OCI-LY3 (cell line): Measurements from ENCODE around the gene NRXN3.

Experiments used
- H2AFZ ChIP-seq: fragments of 200-600, 300-600 bp; shearing (Covaris generic); 2 replicates; pipeline ENCODE4 v1.6.0; 2014; ENCODE audit warnings: antibody characterized with exemption, low read depth, low read length
- H3K27ac ChIP-seq: fragments of 200-600, 300-600 bp; sonication (generic); 2 replicates; pipeline ENCODE4 v1.5.1; 2014; ENCODE audit warnings: mild to moderate bottlenecking, low read length, moderate library complexity, mixed read lengths
- H3K27me3 ChIP-seq: fragments of 200-600, 300-600 bp; sonication (generic); 2 replicates; pipeline ENCODE4 v1.6.1; 2014; ENCODE audit warnings: low read depth, low read length, mixed read lengths
- H3K36me3 ChIP-seq: fragments of 200-600, 300-600 bp; sonication (generic); replicated peaks from 2 replicates; pipeline ENCODE3; 2014; ENCODE audit warnings: low read depth, low read length, mixed read lengths
- H3K4me1 ChIP-seq: fragments of 300-600, 200-600 bp; sonication (generic); 2 replicates; pipeline ENCODE4 v1.6.1; 2014; ENCODE audit warnings: low read length, mixed read lengths
- H3K4me2 ChIP-seq: fragments of 200-600, 300-600 bp; sonication (generic); 2 replicates; pipeline ENCODE4 v1.6.1; 2014; ENCODE audit warnings: low read length, mixed read lengths
- H3K4me3 ChIP-seq: fragments of 300-600, 200-600 bp; sonication (generic); 2 replicates; pipeline ENCODE4 v1.5.1; 2014; ENCODE audit warnings: antibody characterized with exemption, mild to moderate bottlenecking, low read length, moderate library complexity
- H3K79me2 ChIP-seq: fragments of 300-600, 200-600 bp; shearing (Covaris generic); 2 replicates; pipeline ENCODE4 v1.6.1; 2014; ENCODE audit warnings: mild to moderate bottlenecking, low read length, mixed read lengths
- H3K9ac ChIP-seq: fragments of 300-600, 200-600 bp; shearing (Covaris generic); 2 replicates; pipeline ENCODE4 v1.6.0; 2014; ENCODE audit warnings: mild to moderate bottlenecking, low read length, moderate library complexity
- H3K9me3 ChIP-seq: fragments of 200-600, 300-600 bp; shearing (Covaris generic); 2 replicates; pipeline ENCODE4 v1.6.1; 2014; ENCODE audit warnings: low read length, mixed read lengths; ENCODE audit not compliant: insufficient read depth
- H4K20me1 ChIP-seq: fragments of 200-600, 300-600 bp; sonication (generic); 2 replicates; pipeline ENCODE4 v1.6.1; 2016; ENCODE audit warnings: low read length, mixed read lengths; ENCODE audit not compliant: insufficient read depth
- CTCF ChIP-seq: fragments of 200-600, 300-600 bp; sonication (generic); IDR thresholded peaks from 2 replicates; pipeline ENCODE4 v1.5.1; 2014; ENCODE audit warnings: antibody characterized with exemption, low read length, low read depth
- EZH2phosphoT487 ChIP-seq: fragments of 200-600 bp; shearing (Covaris generic); IDR thresholded peaks from 2 replicates; pipeline ENCODE4 v1.6.1; 2018; ENCODE audit warnings: antibody characterized with exemption, mixed run types, low read depth

NRXN3 gene

GRCh38 chr14:79082883-79083282 is 912.7 kb downstream of the NRXN3 start:
- H3K4me3 ChIP-seq: no peak overlapping the region
- H3K79me2 ChIP-seq: no peaks in the 10 kb centered on the region
- TF ChIP-seq CTCF (no peak), EZH2phosphoT487 (no peak)
- H3K27me3 ChIP-seq: no peaks in the 10 kb centered on the region
- H3K9me3 ChIP-seq: no peaks in the 10 kb centered on the region
- no peak overlapping the region for H3K4me2 ChIP-seq
- H3K27ac ChIP-seq: no peak overlapping the region
- H2AFZ ChIP-seq: no peak overlapping the region
- no peaks in the 10 kb centered on the region for H3K4me1 ChIP-seq
- no peaks in the 10 kb centered on the region for H4K20me1 ChIP-seq
- no peaks in the 10 kb centered on the region for H3K36me3 ChIP-seq
- H3K9ac ChIP-seq: no peak overlapping the region

GRCh38 chr14:79083356-79083755 is 913.2 kb downstream of the NRXN3 start:
- no peaks in the 10 kb centered on the region for H3K9me3 ChIP-seq
- no peaks in the 10 kb centered on the region for H3K36me3 ChIP-seq
- no peak overlapping the region for H3K9ac ChIP-seq
- H3K4me2 ChIP-seq: no peak overlapping the region
- no peaks in the 10 kb centered on the region for H3K79me2 ChIP-seq
- H3K4me3 ChIP-seq: no peak overlapping the region
- H4K20me1 ChIP-seq: no peaks in the 10 kb centered on the region
- no peaks in the 10 kb centered on the region for H3K4me1 ChIP-seq
- H2AFZ ChIP-seq: no peak overlapping the region
- no peak overlapping the region for H3K27ac ChIP-seq
- TF ChIP-seq CTCF (no peak), EZH2phosphoT487 (no peak)
- no peaks in the 10 kb centered on the region for H3K27me3 ChIP-seq

- Histone ChIP-seq H3K79me2 (no peaks in the 10 kb centered on the region), H3K4me3 (no peak overlapping the region), H3K9ac (no peak overlapping the region), H3K9me3 (no peaks in the 10 kb centered on the region), H3K4me2 (no peak overlapping the region), H3K4me1 (no peaks in the 10 kb centered on the region), H3K36me3 (no peaks in the 10 kb centered on the region), H2AFZ (no peak overlapping the region), H4K20me1 (no peaks in the 10 kb centered on the region), H3K27me3 (no peaks in the 10 kb centered on the region), H3K27ac (no peak overlapping the region)
- no peak for TF ChIP-seq EZH2phosphoT487
- TF ChIP-seq CTCF: no peak
Measured at GRCh38 chr14:79084861-79085260, 914.7 kb downstream of the NRXN3 start.

DNA sequence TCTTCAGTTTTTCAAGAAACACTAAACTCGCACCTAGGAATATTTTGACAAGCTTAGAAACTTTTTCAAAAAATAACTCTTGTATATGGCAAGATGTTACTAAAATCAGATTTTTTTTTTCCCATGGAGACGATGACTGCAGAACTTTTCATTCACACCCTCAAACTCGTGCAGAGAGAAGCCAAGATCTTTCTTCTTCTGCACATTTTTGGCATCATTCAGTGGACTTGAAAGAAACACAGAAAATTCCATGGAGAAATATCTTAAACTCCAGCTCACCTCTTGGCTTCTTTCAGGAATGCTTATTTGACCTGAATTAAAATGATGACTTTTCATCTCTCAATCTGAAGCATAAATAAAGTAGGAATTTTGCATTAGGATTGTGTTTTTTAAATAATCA is 919.4 kb downstream of the NRXN3 start:
- H4K20me1 ChIP-seq: no peaks in the 10 kb centered on the region
- H3K27ac ChIP-seq: no peak overlapping the region
- TF ChIP-seq EZH2phosphoT487: no peak
- TF ChIP-seq CTCF: no peak
- H2AFZ ChIP-seq: no peak overlapping the region
- H3K4me2 ChIP-seq: no peak overlapping the region
- no peaks in the 10 kb centered on the region for H3K79me2 ChIP-seq
- no peak overlapping the region for H3K4me3 ChIP-seq
- no peaks in the 10 kb centered on the region for H3K27me3 ChIP-seq
- no peaks in the 10 kb centered on the region for H3K4me1 ChIP-seq
- no peak overlapping the region for H3K9ac ChIP-seq
- no peaks in the 10 kb centered on the region for H3K36me3 ChIP-seq
- no peaks in the 10 kb centered on the region for H3K9me3 ChIP-seq
